Ishikawa (cell line): ENCODE measurements around the gene MAMDC2.

Experiments
- CEBPB ChIP-seq: IDR thresholded peaks from 2 replicates; pipeline ENCODE4 v1.6.1; 2012
- CREB1 ChIP-seq: IDR thresholded peaks from 2 replicates; pipeline ENCODE4 v1.6.1; 2012; ENCODE audit warnings: low read depth
- EGR1 ChIP-seq: IDR thresholded peaks from 2 replicates; pipeline ENCODE4 v1.6.1; 2012
- EP300 ChIP-seq: IDR thresholded peaks from 2 replicates; pipeline ENCODE4 v1.6.1; 2012; ENCODE audit warnings: borderline replicate concordance
- FOXM1 ChIP-seq: IDR thresholded peaks from 2 replicates; pipeline ENCODE4 v1.6.1; 2012; ENCODE audit warnings: low read depth, borderline replicate concordance
- NFIC ChIP-seq: IDR thresholded peaks from 2 replicates; pipeline ENCODE4 v1.6.1; 2012
- RAD21 ChIP-seq: IDR thresholded peaks from 2 replicates; pipeline ENCODE4 v1.6.1; 2012; ENCODE audit warnings: low read depth
- TAF1 ChIP-seq: IDR thresholded peaks from 2 replicates; pipeline ENCODE4 v1.6.1; 2012; ENCODE audit warnings: low read depth, mild to moderate bottlenecking
- TCF12 ChIP-seq: IDR thresholded peaks from 2 replicates; pipeline ENCODE4 v1.6.1; 2012; ENCODE audit warnings: low read depth
- TEAD4 ChIP-seq: IDR thresholded peaks from 2 replicates; pipeline ENCODE4 v1.6.1; 2012
- YY1 ChIP-seq: IDR thresholded peaks from 2 replicates; pipeline ENCODE4 v1.6.1; 2012; ENCODE audit warnings: low read depth
- ZBTB7A ChIP-seq: IDR thresholded peaks from 2 replicates; pipeline ENCODE4 v1.6.1; 2012; ENCODE audit warnings: low read depth
- TF ChIP-seq, protein P1 (sequence below): IDR thresholded peaks from 2 replicates; pipeline ENCODE4 v1.6.1; 2012
- TF ChIP-seq, protein P2 (sequence below): IDR thresholded peaks from 2 replicates; pipeline ENCODE4 v1.6.1; 2012; ENCODE audit warnings: low read depth, mild to moderate bottlenecking
- TF ChIP-seq, protein P3 (sequence below): IDR thresholded peaks from 2 replicates; pipeline ENCODE4 v1.6.1; 2012

MAMDC2 gene

GRCh38 chr9:70172532-70172931 is 128.9 kb downstream of the MAMDC2 start:
- no peak for TF ChIP-seq YY1
- no peak for TF ChIP-seq FOXM1
- TF ChIP-seq EGR1: no peak
- TF ChIP-seq NFIC: no peak

GRCh38 chr9:70177121-70177520 is 133.5 kb downstream of the MAMDC2 start:
- no peak for TF ChIP-seq YY1
- TF ChIP-seq, protein P1, sequence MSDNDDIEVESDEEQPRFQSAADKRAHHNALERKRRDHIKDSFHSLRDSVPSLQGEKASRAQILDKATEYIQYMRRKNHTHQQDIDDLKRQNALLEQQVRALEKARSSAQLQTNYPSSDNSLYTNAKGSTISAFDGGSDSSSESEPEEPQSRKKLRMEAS: no peak
- TF ChIP-seq FOXM1: no peak
- no peak for TF ChIP-seq NFIC
- no peak for TF ChIP-seq TCF12
- TF ChIP-seq CEBPB: no peak
- no peak for TF ChIP-seq TEAD4

DNA sequence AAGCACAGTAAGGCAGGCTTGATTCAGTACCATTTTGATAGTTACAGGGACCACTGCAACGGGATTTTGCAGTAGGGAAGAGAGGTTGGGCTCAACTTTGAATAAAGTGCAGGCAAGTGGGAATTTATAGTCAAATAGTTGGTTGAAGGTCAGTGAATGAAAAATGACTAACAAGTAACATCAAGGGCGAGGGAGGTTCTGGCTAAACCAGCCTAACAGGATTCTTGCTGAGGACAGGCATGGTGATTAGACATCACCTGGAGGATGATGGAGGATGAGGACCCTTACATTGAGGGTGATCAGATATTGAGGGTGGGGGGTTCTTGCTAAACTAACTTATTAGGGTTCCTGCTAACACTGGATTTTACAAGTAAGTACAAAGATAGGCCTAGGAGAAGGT is 149.1 kb downstream of the MAMDC2 start:
- no peak for TF ChIP-seq TCF12
- TF ChIP-seq, protein P2, sequence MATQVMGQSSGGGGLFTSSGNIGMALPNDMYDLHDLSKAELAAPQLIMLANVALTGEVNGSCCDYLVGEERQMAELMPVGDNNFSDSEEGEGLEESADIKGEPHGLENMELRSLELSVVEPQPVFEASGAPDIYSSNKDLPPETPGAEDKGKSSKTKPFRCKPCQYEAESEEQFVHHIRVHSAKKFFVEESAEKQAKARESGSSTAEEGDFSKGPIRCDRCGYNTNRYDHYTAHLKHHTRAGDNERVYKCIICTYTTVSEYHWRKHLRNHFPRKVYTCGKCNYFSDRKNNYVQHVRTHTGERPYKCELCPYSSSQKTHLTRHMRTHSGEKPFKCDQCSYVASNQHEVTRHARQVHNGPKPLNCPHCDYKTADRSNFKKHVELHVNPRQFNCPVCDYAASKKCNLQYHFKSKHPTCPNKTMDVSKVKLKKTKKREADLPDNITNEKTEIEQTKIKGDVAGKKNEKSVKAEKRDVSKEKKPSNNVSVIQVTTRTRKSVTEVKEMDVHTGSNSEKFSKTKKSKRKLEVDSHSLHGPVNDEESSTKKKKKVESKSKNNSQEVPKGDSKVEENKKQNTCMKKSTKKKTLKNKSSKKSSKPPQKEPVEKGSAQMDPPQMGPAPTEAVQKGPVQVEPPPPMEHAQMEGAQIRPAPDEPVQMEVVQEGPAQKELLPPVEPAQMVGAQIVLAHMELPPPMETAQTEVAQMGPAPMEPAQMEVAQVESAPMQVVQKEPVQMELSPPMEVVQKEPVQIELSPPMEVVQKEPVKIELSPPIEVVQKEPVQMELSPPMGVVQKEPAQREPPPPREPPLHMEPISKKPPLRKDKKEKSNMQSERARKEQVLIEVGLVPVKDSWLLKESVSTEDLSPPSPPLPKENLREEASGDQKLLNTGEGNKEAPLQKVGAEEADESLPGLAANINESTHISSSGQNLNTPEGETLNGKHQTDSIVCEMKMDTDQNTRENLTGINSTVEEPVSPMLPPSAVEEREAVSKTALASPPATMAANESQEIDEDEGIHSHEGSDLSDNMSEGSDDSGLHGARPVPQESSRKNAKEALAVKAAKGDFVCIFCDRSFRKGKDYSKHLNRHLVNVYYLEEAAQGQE: no peak
- TF ChIP-seq TAF1: no peak
- no peak for TF ChIP-seq TEAD4
- no peak for TF ChIP-seq EGR1
- TF ChIP-seq, protein P1: no peak
- TF ChIP-seq, protein P3, sequence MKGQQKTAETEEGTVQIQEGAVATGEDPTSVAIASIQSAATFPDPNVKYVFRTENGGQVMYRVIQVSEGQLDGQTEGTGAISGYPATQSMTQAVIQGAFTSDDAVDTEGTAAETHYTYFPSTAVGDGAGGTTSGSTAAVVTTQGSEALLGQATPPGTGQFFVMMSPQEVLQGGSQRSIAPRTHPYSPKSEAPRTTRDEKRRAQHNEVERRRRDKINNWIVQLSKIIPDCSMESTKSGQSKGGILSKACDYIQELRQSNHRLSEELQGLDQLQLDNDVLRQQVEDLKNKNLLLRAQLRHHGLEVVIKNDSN: no peak
- TF ChIP-seq FOXM1: no peak
- no peak for TF ChIP-seq YY1
- TF ChIP-seq RAD21: no peak
- TF ChIP-seq ZBTB7A: no peak
- no peak for TF ChIP-seq NFIC
- TF ChIP-seq EP300: no peak
- TF ChIP-seq CREB1: no peak
- no peak for TF ChIP-seq CEBPB

DNA sequence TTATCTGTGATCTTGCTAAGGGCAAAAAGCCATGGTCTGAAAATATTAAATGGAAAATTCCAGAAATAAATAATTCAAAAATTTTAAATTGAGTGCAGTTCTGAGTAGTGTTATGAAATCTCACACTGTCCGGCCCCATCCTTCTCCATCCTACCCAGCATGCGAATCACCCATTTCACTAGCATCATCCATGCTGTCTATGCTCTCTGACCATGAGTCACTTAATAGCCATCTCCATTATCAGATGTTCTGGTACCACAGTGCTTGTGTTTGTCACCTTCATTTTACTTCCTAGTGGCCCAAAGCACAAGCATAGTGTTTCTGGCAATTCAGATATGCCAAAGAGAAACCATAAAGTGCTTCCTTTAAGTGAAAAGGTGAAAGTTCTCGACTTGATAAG is 151.8 kb downstream of the MAMDC2 start:
- TF ChIP-seq ZBTB7A (no peak), CREB1 (no peak), RAD21 (no peak), FOXM1 (no peak), TAF1 (no peak)
- TF ChIP-seq, protein P1: no peak
- TF ChIP-seq, protein P2: no peak
- TF ChIP-seq, protein P3: no peak

GRCh38 chr9:70197216-70198044 is 153.8 kb downstream of the MAMDC2 start:
- no peak for TF ChIP-seq TEAD4
- TF ChIP-seq, protein P2: no peak
- TF ChIP-seq, protein P3: no peak
